Thyroid gland (tissue), 4 donors: Measurements from ENCODE around the gene STRN3.

Source experiments
- CTCF ChIP-seq, 6 experiments: fragments of 200-600 bp in 3 of 6; fragments of 450-650 bp in 3 of 6; sonication (generic) in 3 of 6; IDR thresholded peaks; one replicate each; pipeline ENCODE4 v1.5.1; 2016 to 2019; ENCODE audit warnings: antibody characterized with exemption in 6 of 6, mild to moderate bottlenecking in 2 of 6, inconsistent platforms in 1 of 6, moderate library complexity in 1 of 6
- POLR2A ChIP-seq, 2 donors: fragments of 450-650 bp; IDR thresholded peaks; one replicate each; pipeline ENCODE4 v1.6.1; 2017; ENCODE audit warnings: antibody characterized with exemption in 2 of 2, mild to moderate bottlenecking in 2 of 2, moderate library complexity in 1 of 2

DNA sequence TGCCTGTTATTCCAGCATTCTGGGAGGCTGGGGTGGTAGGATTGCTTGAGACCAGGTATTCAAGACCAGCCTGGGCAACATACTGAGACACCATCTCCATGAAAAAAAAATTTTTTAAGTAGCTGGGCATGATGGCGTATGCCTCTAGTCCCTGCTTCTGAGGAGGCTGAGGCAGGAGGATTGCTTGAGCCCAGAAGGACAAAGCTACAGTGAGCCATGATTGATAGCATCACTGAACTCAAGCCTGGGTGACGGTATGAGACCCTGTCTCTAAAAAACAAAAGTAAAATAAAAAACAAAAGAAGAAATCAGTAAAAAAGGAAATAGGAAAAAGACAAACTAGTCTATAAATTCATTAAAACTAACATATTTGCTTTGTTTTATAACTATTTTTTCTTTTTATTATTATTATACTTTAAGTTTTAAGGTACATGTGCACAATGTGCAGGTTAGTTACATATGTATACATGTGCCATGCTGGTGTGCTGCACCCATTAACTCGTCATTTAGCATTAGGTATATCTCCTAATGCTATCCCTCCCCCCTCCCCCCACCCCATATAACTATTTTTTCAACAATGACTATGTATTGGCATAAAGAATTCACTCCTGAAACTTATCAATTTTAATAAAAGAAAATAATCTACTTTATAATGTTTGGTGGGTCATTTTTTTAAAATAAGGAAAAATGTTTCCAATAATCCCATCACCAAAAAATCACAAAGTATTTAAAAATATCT, 16.2 kb downstream of the STRN3 start:
- TF ChIP-seq CTCF (IDR thresholded peaks at IDR 0.05) (no peak), POLR2A (IDR thresholded peaks at IDR 0.05) (no peak)
